RWPE2 (cell line): Measurements from ENCODE around the gene CCDC69.
"Not testable (repeated sequence)": the region's sequence is repeated elsewhere in the genome, so short reads cannot be mapped to it uniquely, and the experiment has no call there.

Experiments
- ATAC-seq: fragments of 200-7000 bp; cut with Tn5 transposase; 3 replicates; pipeline ENCODE4 v1.9.1; 2021; ENCODE audit warnings: low read depth
- DNase-seq: peaks from one replicate; pipeline ENCODE4 v3.0.0-alpha.2; 2020; ENCODE audit warnings: low spot score
- H3K27ac ChIP-seq: fragments of 450-650 bp; 2 replicates; pipeline ENCODE4 v1.5.1; 2017; ENCODE audit warnings: mild to moderate bottlenecking; ENCODE audit not compliant: poor library complexity, severe bottlenecking
- H3K27me3 ChIP-seq: fragments of 250-450 bp; sonication (Bioruptor Pico); 2 replicates; pipeline ENCODE4 v1.5.1; 2021; ENCODE audit warnings: mild to moderate bottlenecking, moderate library complexity; ENCODE audit not compliant: insufficient read depth, poor library complexity, severe bottlenecking
- H3K36me3 ChIP-seq: fragments of 250-450 bp; sonication (Bioruptor Pico); 2 replicates; pipeline ENCODE4 v1.5.1; 2020; ENCODE audit warnings: low read depth, mild to moderate bottlenecking, moderate library complexity
- H3K4me1 ChIP-seq: fragments of 250-450 bp; sonication (Bioruptor Pico); 2 replicates; pipeline ENCODE4 v1.5.1; 2021; ENCODE audit warnings: mild to moderate bottlenecking, moderate library complexity; ENCODE audit not compliant: insufficient read depth, poor library complexity, severe bottlenecking
- H3K4me3 ChIP-seq: fragments of 250-450 bp; sonication (Bioruptor Pico); 2 replicates; pipeline ENCODE4 v1.5.1; 2021; ENCODE audit warnings: mild to moderate bottlenecking, moderate library complexity; ENCODE audit not compliant: severe bottlenecking
- H3K9me3 ChIP-seq: fragments of 250-450 bp; sonication (Bioruptor Pico); 2 replicates; pipeline ENCODE4 v1.5.1; 2021; ENCODE audit warnings: mild to moderate bottlenecking, moderate library complexity; ENCODE audit not compliant: severe bottlenecking
- TF ChIP-seq, protein P1 (sequence below): fragments of 450-650 bp; IDR thresholded peaks from one replicate; pipeline ENCODE4 v1.5.1; 2017; ENCODE audit warnings: mild to moderate bottlenecking, moderate library complexity; ENCODE audit not compliant: poor library complexity, severe bottlenecking

The CCDC69 gene

DNA sequence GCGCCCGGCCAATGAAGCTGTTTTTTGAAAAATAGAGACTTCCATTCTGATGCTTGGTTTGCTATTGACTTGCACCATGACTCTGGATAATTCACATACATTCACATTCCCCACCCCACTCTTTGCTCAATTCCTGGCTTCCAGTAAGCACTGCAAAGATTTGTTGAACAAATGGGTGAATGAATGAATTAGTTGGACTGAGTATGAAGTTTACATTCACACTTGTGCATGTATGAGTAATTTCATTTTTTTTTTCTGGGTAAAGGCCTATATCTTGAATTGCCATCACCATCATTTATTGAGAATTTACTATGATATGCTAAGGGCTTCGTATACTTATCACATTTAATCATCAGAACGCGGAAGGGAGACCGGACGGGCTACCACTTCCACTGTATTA lies 13.8 kb upstream of the CCDC69 start:
- H3K36me3 ChIP-seq = no peaks in the 10 kb centered on the region
- H3K4me3 ChIP-seq = no peak overlapping the region
- H3K27me3 ChIP-seq = no peaks in the 10 kb centered on the region
- H3K9me3 ChIP-seq = no peaks in the 10 kb centered on the region
- H3K27ac ChIP-seq = no peak overlapping the region
- ATAC-seq = no peak
- no peaks in the 10 kb centered on the region for H3K4me1 ChIP-seq
- TF ChIP-seq, protein P1, sequence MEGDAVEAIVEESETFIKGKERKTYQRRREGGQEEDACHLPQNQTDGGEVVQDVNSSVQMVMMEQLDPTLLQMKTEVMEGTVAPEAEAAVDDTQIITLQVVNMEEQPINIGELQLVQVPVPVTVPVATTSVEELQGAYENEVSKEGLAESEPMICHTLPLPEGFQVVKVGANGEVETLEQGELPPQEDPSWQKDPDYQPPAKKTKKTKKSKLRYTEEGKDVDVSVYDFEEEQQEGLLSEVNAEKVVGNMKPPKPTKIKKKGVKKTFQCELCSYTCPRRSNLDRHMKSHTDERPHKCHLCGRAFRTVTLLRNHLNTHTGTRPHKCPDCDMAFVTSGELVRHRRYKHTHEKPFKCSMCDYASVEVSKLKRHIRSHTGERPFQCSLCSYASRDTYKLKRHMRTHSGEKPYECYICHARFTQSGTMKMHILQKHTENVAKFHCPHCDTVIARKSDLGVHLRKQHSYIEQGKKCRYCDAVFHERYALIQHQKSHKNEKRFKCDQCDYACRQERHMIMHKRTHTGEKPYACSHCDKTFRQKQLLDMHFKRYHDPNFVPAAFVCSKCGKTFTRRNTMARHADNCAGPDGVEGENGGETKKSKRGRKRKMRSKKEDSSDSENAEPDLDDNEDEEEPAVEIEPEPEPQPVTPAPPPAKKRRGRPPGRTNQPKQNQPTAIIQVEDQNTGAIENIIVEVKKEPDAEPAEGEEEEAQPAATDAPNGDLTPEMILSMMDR = no peak
- DNase-seq = no peak

DNA sequence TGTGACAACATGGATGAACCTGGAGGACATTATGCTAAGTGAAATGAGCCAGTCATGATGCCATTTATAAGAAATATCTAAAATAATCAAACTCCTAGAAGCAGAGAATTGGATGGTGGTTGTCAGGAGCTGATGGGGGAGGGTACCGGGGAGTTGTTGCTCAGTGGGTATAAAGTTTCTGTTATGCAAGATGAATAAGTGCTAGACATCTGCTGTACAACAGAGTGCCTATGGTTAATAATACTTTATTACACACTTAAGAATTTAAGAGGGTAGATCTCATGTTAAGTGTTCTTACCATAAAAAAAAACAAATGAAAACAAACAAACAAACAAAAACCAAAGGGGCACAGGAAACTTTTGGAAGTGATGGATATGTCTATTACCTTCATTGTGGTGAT lies 13.0 kb upstream of the CCDC69 start:
- Histone ChIP-seq H3K36me3 (no peaks in the 10 kb centered on the region), H3K27ac (no peak overlapping the region), H3K9me3 (no peaks in the 10 kb centered on the region), H3K4me3 (no peak overlapping the region), H3K27me3 (no peaks in the 10 kb centered on the region), H3K4me1 (no peaks in the 10 kb centered on the region)
- DNase-seq = no peak
- TF ChIP-seq, protein P1 = no peak
- no peak for ATAC-seq

DNA sequence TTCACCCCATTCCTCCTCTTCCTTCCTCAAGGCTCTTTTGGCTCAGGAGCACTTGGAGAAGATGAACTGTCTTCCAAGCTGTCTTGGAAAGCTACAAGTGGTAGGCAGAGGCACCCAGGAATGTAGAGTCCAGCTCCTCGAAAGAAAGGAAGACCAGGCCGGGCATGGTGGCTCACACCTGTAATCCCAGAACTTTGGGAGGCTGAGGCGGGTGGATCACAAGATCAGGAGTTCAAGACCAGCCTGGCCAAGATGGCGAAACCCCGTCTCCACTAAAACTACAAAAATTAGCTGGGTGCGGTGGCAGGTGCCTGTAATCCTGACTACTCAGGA lies 11.3 kb upstream of the CCDC69 start:
- H3K9me3 ChIP-seq, H3K36me3 ChIP-seq, H3K27ac ChIP-seq, H3K4me3 ChIP-seq, ATAC-seq, H3K4me1 ChIP-seq, H3K27me3 ChIP-seq, DNase-seq: not testable (repeated sequence)

DNA sequence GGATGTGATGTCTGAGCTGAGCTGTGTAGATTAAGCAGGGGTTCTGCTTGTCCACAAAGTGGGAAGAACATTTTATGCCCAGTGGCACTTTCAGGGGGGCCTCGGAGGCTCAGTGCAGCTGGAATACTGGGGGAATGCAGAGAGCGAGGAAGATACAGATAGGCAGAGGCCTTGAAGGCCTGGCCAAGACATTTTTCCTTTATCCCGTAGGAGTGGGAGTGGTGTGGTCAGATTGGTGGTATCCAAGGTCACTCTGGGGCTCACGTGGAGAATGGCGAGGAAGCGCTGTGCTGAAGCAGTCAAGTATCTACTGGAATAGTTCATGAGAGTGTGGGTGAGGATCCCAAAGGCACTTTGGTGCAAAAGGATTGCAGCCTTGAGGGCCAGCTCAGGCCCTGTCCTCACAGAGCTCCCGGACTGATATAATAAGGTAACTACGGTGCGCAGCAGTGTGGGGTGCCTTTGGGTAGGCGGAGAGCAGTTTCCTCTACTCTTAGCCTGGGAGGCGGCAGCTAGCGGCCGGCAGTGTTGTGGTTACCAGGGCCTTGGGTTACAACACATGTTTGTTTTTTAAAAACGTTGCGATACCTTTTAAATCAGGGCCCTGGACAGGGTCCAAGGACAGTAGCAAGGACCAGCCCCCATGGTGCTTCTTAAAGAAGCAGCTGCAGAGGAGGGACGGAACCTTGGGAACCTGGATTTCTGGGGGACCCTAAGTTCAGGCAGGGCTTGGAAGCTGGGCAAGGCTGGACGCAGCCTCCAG lies 10.8 kb upstream of the CCDC69 start:
- no peak overlapping the region for H3K4me3 ChIP-seq

DNA sequence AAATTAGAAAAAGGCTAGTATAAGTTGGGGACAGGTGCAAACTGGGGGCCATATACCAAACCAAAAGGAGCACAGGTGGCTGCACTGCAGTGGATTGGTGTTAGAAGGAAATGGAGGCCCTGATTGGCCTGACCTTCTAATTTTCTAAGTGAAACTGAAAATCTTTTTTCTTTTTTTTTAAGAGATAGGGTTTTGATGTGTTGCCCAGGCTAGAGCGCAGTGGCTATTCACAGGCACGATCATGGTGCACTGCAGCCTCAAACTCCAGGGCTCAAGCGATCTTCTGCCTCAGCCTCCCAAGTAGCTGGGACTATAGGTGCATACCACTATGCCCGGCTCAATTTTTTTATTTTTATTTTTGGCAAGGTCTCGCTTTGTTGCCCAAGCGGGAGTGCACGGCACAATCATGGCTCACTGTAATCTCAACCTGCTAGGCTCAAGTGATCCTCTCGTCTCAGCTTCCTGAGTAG lies 9.8 kb upstream of the CCDC69 start:
- TF ChIP-seq, protein P1 = no peak
- Histone ChIP-seq H3K4me3 (no peak overlapping the region), H3K4me1 (no peaks in the 10 kb centered on the region), H3K27me3 (no peaks in the 10 kb centered on the region), H3K27ac (no peak overlapping the region), H3K9me3 (no peaks in the 10 kb centered on the region), H3K36me3 (no peaks in the 10 kb centered on the region)
- ATAC-seq (no peak), DNase-seq (no peak)

More for the DNA sequence above, 10.8 kb upstream of the CCDC69 start:
- Histone ChIP-seq H3K9me3 (no peaks in the 10 kb centered on the region), H3K27ac (no peak overlapping the region), H3K27me3 (no peaks in the 10 kb centered on the region), H3K4me1 (no peaks in the 10 kb centered on the region), H3K36me3 (no peaks in the 10 kb centered on the region)
- peak; percentile 84 for ATAC-seq
- DNase-seq = no peak
- TF ChIP-seq, protein P1 = no peak
